ENCODE data around the gene SERPIND1.

The SERPIND1 gene

GRCh38 chr22:20834206-20834605 lies 60.3 kb downstream of the SERPIND1 start:
- H3K4me3 ChIP-seq (ENCODE audit: control insufficient read depth, low read depth, low read length): no peak overlapping the region
- TF ChIP-seq, protein P1, sequence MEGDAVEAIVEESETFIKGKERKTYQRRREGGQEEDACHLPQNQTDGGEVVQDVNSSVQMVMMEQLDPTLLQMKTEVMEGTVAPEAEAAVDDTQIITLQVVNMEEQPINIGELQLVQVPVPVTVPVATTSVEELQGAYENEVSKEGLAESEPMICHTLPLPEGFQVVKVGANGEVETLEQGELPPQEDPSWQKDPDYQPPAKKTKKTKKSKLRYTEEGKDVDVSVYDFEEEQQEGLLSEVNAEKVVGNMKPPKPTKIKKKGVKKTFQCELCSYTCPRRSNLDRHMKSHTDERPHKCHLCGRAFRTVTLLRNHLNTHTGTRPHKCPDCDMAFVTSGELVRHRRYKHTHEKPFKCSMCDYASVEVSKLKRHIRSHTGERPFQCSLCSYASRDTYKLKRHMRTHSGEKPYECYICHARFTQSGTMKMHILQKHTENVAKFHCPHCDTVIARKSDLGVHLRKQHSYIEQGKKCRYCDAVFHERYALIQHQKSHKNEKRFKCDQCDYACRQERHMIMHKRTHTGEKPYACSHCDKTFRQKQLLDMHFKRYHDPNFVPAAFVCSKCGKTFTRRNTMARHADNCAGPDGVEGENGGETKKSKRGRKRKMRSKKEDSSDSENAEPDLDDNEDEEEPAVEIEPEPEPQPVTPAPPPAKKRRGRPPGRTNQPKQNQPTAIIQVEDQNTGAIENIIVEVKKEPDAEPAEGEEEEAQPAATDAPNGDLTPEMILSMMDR (IDR thresholded peaks at IDR 0.05; ENCODE audit: control insufficient read depth, insufficient read depth, low read depth, low read length, missing control alignments): no peak
- DNase-seq (ENCODE audit: low read depth): no peak

DNA sequence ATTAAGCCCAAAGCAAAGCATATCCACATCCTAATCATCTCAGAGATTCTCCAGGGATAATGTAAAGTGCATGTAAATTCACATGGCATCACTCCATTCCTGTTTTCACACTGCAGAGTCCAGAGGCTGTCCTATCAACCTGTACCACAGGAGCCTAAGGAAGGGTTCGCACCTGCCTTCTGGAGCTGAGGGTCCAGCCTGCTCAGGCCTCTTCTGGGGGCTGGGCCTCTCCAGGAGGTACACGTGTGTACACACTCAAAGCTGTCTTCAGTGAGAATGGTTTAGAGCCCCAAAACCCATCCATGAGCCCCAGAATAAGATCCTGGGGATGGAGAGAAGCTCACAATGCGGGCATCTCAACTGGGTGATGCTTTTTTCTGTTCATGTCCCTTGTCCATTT lies 60.8 kb downstream of the SERPIND1 start:
- DNase-seq (ENCODE audit: low read depth): no peak
- no peak overlapping the region for H3K4me3 ChIP-seq (ENCODE audit: control insufficient read depth, low read depth, low read length)
- TF ChIP-seq, protein P1 (IDR thresholded peaks at IDR 0.05; ENCODE audit: control insufficient read depth, insufficient read depth, low read depth, low read length, missing control alignments): no peak
